GM23338 (cell line): ENCODE data around the gene TRIM71. TPM values are rescaled to one million over a fixed set of nuclear protein-coding genes. Genes with fewer than 3 reads are reported as not detected.
A peak's percentile ranks its signal among the peaks of the same experiment; 100 is the strongest.

Experiments
- ATAC-seq: fragments of 200-7000 bp; cut with Tn5 transposase; 3 replicates; pipeline ENCODE4 v1.9.1; 2020
- DNase-seq: peaks from one replicate; pipeline ENCODE4 v3.0.0-alpha.2; 2015; ENCODE audit warnings: low spot score
- H2AFZ ChIP-seq: fragments of 200-600 bp; sonication (generic); 2 replicates; pipeline ENCODE4 v1.8.0; 2016; ENCODE audit warnings: antibody characterized with exemption, mild to moderate bottlenecking, moderate library complexity
- H3F3A ChIP-seq: fragments of 200-600 bp; sonication (generic); replicated peaks from 2 replicates; pipeline ENCODE4 v1.8.0; 2017; ENCODE audit warnings: antibody characterized with exemption, mixed run types, low read depth
- H3K27ac ChIP-seq: fragments of 200-600 bp; sonication (generic); 2 replicates; pipeline ENCODE4 v1.6.1; 2016; ENCODE audit warnings: low read depth
- H3K27me3 ChIP-seq: fragments of 200-600 bp; sonication (generic); 2 replicates; pipeline ENCODE4 v1.8.0; 2016; ENCODE audit warnings: mild to moderate bottlenecking, mixed run types, moderate library complexity; ENCODE audit not compliant: insufficient read depth
- H3K36me3 ChIP-seq: fragments of 200-600 bp; sonication (generic); 2 replicates; pipeline ENCODE4 v1.8.0; 2016; ENCODE audit warnings: mild to moderate bottlenecking; ENCODE audit not compliant: insufficient read depth
- H3K4me1 ChIP-seq: fragments of 200-600 bp; sonication (generic); 2 replicates; pipeline ENCODE4 v1.8.0; 2016; ENCODE audit warnings: mild to moderate bottlenecking, moderate library complexity; ENCODE audit not compliant: insufficient read depth
- H3K4me2 ChIP-seq: fragments of 200-600 bp; sonication (generic); 2 replicates; pipeline ENCODE4 v1.7.1; 2017; ENCODE audit warnings: mixed run types
- H3K4me3 ChIP-seq: fragments of 200-600 bp; sonication (generic); 2 replicates; pipeline ENCODE4 v1.6.1; 2016; ENCODE audit warnings: mixed run types
- H3K79me2 ChIP-seq: fragments of 200-600 bp; sonication (generic); replicated peaks from 2 replicates; pipeline ENCODE4 v1.8.0; 2017; ENCODE audit warnings: mild to moderate bottlenecking; ENCODE audit not compliant: insufficient read depth
- H3K9me2 ChIP-seq: fragments of 200-600 bp; sonication (generic); 2 replicates; pipeline ENCODE4 v1.8.0; 2017; ENCODE audit not compliant: insufficient read depth
- H4K20me1 ChIP-seq: fragments of 200-600 bp; sonication (generic); replicated peaks from 2 replicates; pipeline ENCODE4 v1.8.0; 2017; ENCODE audit warnings: mild to moderate bottlenecking; ENCODE audit not compliant: insufficient read depth
- H3K27ac Mint-ChIP-seq: 2 replicates; pipeline ENCODE4 v1.8.0; 2020; ENCODE audit warnings: inconsistent platforms, mild to moderate bottlenecking, moderate library complexity, mixed read lengths
- H3K27me3 Mint-ChIP-seq: 3 replicates; pipeline ENCODE4 v1.8.0; 2022; ENCODE audit warnings: low read depth, mild to moderate bottlenecking, moderate library complexity, mixed read lengths, inconsistent platforms; ENCODE audit not compliant: insufficient read depth, poor library complexity
- H3K36me3 Mint-ChIP-seq: 3 replicates; pipeline ENCODE4 v1.8.0; 2021; ENCODE audit warnings: low read depth, mild to moderate bottlenecking, inconsistent platforms, moderate library complexity, mixed read lengths
- H3K4me1 Mint-ChIP-seq: 3 replicates; pipeline ENCODE4 v1.8.0; 2020; ENCODE audit warnings: mild to moderate bottlenecking, inconsistent platforms, mixed read lengths
- H3K4me3 Mint-ChIP-seq: 3 replicates; pipeline ENCODE4 v1.8.0; 2021; ENCODE audit warnings: moderate library complexity, mild to moderate bottlenecking, inconsistent platforms, mixed read lengths
- H3K9me3 Mint-ChIP-seq: 3 replicates; pipeline ENCODE4 v1.8.0; 2020; ENCODE audit warnings: moderate library complexity, mild to moderate bottlenecking, inconsistent platforms, mixed read lengths
- CREB1 ChIP-seq: fragments of 250-450 bp; sonication (Bioruptor Pico); IDR thresholded peaks from 2 replicates; pipeline ENCODE4 v1.5.0; 2020; ENCODE audit warnings: low read depth, mild to moderate bottlenecking, moderate library complexity
- EZH2 ChIP-seq: fragments of 200-600 bp; sonication (generic); IDR thresholded peaks from one replicate; pipeline ENCODE4 v1.8.0; 2017; ENCODE audit warnings: antibody characterized with exemption, mild to moderate bottlenecking, low read depth; ENCODE audit not compliant: unreplicated experiment
- JUNB ChIP-seq: IDR thresholded peaks from one replicate; pipeline ENCODE4 v1.6.1; 2016; ENCODE audit warnings: antibody characterized with exemption; ENCODE audit not compliant: unreplicated experiment
- NANOG ChIP-seq: IDR thresholded peaks from 2 replicates; pipeline ENCODE4 v1.6.1; 2016; ENCODE audit warnings: antibody characterized with exemption, borderline replicate concordance
- POLR2AphosphoS5 ChIP-seq: IDR thresholded peaks from 2 replicates; pipeline ENCODE4 v1.6.1; 2016; ENCODE audit warnings: antibody characterized with exemption, low read depth
- ZNF114 ChIP-seq: fragments of 250-450 bp; sonication (Bioruptor Pico); IDR thresholded peaks from 2 replicates; pipeline ENCODE4 v1.5.0; 2020; ENCODE audit warnings: mild to moderate bottlenecking, moderate library complexity
- ZNF331 ChIP-seq: fragments of 250-450 bp; sonication (Bioruptor Pico); IDR thresholded peaks from 2 replicates; pipeline ENCODE4 v1.5.0; 2020; ENCODE audit warnings: low read depth, mild to moderate bottlenecking, moderate library complexity
- polyA plus RNA-seq: library from polyadenylated mRNA; unstranded; fragments of >200 nt; fragmentation: Nextera tagmentation; extraction: Ambion mirVana; gene quantifications from 2 replicates; pipeline ENCODE4 v1.2.1, GENCODE V29; 2016
- total RNA-seq: library from RNA; depleted of rRNA; stranded (reverse); fragments of >200 nt; shearing (Covaris generic); gene quantifications from 2 replicates; pipeline ENCODE4 v1.2.3, GENCODE V29; 2014
- TF ChIP-seq, protein P1 (sequence below): IDR thresholded peaks from one replicate; pipeline ENCODE4 v1.6.1; 2018; ENCODE audit warnings: antibody characterized with exemption; ENCODE audit not compliant: unreplicated experiment
- TF ChIP-seq, protein P2 (sequence below): fragments of 250-450 bp; sonication (Bioruptor Pico); IDR thresholded peaks from 2 replicates; pipeline ENCODE4 v1.5.0; 2020; ENCODE audit warnings: mild to moderate bottlenecking, moderate library complexity
- TF ChIP-seq, protein P3 (sequence below): IDR thresholded peaks from 2 replicates; pipeline ENCODE4 v1.6.1; 2016; ENCODE audit warnings: antibody characterized with exemption

Gene TRIM71
- total and polyA plus RNA-seq, 2 experiments from 2014 or later, result 71.5 to 346 TPM

DNA sequence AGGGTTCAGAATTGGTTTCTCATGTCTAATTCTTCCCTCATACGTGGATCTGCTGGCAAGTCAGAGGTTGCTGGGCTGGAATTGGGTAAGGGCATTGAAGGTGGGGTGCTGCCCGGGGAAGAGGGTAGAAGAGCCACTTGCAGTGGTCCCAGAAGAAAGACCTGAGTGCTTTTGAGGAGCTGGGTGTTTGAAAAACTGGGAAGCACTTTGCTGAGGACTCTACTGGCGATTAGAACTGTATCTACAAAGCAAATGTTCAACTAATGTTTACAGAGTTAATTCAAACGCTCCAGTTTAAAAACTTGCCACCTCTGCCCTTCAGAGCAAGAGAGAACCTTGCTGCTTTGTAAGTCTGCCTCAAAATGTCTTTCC lies 21.9 kb downstream of the TRIM71 start:
- H3K4me2 ChIP-seq, result peak overlapping the region; percentile 76
- Mint-ChIP-seq H3K4me1 (peaks cover 92% of the 10 kb centered on the region), H3K9me3 (no peaks in the 10 kb centered on the region; the same call in 2 of the 3 replicates), H3K27me3 (peaks cover 49% of the 10 kb centered on the region), H3K4me3 (peak overlapping the region; percentile 73), H3K36me3 (peaks cover 45% of the 10 kb centered on the region), H3K27ac (peak overlapping the region; percentile 97)
- peaks cover 96% of the 10 kb centered on the region for H3K79me2 ChIP-seq
- H2AFZ ChIP-seq, result no peak overlapping the region
- peak overlapping the region; percentile 91 for H3K27ac ChIP-seq
- no peaks in the 10 kb centered on the region for H3K36me3 ChIP-seq
- no peak for ATAC-seq
- H3K9me2 ChIP-seq, result no peaks in the 10 kb centered on the region
- peaks cover 29% of the 10 kb centered on the region for H4K20me1 ChIP-seq
- no peak for TF ChIP-seq CREB1 (CRISPR knock-in tag)
- TF ChIP-seq ZNF114 (CRISPR knock-in tag), result no peak
- TF ChIP-seq ZNF331 (CRISPR knock-in tag), result no peak
- no peak for TF ChIP-seq NANOG
- H3F3A ChIP-seq, result peaks cover 42% of the 10 kb centered on the region
- no peak for DNase-seq
- H3K4me1 ChIP-seq, result peaks cover 84% of the 10 kb centered on the region
- H3K4me3 ChIP-seq, result peak overlapping the region; percentile 27
- H3K27me3 ChIP-seq, result no peaks in the 10 kb centered on the region

DNA sequence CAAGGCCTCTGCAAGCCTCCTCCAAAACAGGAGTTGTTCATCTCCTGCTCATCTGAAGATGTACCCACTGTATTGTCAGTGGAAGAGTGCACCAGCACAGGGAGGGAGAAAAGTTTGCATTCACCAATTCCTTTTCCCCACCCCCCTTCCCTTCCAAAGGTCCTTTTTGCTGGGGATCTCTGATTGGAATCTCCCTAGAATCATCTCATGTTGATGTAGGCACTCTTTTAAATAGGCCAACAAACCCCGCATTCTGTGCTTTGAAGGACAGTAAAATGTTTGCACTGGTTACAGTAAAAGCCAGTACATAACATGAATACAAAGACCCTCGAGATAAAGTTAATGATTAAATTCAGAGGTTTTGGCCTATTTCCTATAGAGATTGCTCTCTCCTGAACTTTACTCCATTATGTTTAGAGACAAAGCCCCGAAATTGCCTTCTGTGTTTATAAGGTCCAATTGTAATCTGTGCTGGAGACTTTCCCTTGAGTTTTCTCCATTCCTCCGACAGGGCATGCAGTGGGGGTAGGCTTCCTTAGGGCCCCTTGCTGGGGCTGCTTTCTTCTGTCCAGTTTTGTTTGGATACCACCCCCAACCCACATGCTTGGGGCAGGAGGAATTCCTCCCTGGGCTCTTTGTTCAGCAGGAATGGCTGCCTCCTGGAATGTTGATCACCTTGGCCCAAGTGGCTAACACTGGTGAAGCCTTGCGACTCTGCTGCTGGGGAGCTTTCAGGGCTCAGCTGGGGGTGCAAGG lies 22.5 kb downstream of the TRIM71 start:
- Mint-ChIP-seq H3K9me3 (no peaks in the 10 kb centered on the region; the same call in 2 of the 3 replicates), H3K27ac (peak overlapping the region; percentile 97), H3K4me1 (peaks cover 92% of the 10 kb centered on the region), H3K36me3 (peaks cover 41% of the 10 kb centered on the region), H3K4me3 (peak overlapping the region; percentile 73), H3K27me3 (peaks cover 53% of the 10 kb centered on the region)
- Histone ChIP-seq H3K4me1 (peaks cover 84% of the 10 kb centered on the region), H3F3A (peaks cover 43% of the 10 kb centered on the region), H3K79me2 (peaks cover 96% of the 10 kb centered on the region), H4K20me1 (peaks cover 35% of the 10 kb centered on the region), H3K4me3 (peak overlapping the region; percentile 31), H2AFZ (no peak overlapping the region), H3K4me2 (peak overlapping the region; percentile 76), H3K27me3 (no peaks in the 10 kb centered on the region), H3K9me2 (no peaks in the 10 kb centered on the region), H3K36me3 (no peaks in the 10 kb centered on the region), H3K27ac (peak overlapping the region; percentile 91)
- peak; percentile 92 for DNase-seq
- ATAC-seq, result peak; percentile 33
- TF ChIP-seq EZH2, result no peak
- TF ChIP-seq, protein P1, sequence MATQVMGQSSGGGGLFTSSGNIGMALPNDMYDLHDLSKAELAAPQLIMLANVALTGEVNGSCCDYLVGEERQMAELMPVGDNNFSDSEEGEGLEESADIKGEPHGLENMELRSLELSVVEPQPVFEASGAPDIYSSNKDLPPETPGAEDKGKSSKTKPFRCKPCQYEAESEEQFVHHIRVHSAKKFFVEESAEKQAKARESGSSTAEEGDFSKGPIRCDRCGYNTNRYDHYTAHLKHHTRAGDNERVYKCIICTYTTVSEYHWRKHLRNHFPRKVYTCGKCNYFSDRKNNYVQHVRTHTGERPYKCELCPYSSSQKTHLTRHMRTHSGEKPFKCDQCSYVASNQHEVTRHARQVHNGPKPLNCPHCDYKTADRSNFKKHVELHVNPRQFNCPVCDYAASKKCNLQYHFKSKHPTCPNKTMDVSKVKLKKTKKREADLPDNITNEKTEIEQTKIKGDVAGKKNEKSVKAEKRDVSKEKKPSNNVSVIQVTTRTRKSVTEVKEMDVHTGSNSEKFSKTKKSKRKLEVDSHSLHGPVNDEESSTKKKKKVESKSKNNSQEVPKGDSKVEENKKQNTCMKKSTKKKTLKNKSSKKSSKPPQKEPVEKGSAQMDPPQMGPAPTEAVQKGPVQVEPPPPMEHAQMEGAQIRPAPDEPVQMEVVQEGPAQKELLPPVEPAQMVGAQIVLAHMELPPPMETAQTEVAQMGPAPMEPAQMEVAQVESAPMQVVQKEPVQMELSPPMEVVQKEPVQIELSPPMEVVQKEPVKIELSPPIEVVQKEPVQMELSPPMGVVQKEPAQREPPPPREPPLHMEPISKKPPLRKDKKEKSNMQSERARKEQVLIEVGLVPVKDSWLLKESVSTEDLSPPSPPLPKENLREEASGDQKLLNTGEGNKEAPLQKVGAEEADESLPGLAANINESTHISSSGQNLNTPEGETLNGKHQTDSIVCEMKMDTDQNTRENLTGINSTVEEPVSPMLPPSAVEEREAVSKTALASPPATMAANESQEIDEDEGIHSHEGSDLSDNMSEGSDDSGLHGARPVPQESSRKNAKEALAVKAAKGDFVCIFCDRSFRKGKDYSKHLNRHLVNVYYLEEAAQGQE, result no peak
- TF ChIP-seq JUNB, result no peak
- TF ChIP-seq, protein P2, sequence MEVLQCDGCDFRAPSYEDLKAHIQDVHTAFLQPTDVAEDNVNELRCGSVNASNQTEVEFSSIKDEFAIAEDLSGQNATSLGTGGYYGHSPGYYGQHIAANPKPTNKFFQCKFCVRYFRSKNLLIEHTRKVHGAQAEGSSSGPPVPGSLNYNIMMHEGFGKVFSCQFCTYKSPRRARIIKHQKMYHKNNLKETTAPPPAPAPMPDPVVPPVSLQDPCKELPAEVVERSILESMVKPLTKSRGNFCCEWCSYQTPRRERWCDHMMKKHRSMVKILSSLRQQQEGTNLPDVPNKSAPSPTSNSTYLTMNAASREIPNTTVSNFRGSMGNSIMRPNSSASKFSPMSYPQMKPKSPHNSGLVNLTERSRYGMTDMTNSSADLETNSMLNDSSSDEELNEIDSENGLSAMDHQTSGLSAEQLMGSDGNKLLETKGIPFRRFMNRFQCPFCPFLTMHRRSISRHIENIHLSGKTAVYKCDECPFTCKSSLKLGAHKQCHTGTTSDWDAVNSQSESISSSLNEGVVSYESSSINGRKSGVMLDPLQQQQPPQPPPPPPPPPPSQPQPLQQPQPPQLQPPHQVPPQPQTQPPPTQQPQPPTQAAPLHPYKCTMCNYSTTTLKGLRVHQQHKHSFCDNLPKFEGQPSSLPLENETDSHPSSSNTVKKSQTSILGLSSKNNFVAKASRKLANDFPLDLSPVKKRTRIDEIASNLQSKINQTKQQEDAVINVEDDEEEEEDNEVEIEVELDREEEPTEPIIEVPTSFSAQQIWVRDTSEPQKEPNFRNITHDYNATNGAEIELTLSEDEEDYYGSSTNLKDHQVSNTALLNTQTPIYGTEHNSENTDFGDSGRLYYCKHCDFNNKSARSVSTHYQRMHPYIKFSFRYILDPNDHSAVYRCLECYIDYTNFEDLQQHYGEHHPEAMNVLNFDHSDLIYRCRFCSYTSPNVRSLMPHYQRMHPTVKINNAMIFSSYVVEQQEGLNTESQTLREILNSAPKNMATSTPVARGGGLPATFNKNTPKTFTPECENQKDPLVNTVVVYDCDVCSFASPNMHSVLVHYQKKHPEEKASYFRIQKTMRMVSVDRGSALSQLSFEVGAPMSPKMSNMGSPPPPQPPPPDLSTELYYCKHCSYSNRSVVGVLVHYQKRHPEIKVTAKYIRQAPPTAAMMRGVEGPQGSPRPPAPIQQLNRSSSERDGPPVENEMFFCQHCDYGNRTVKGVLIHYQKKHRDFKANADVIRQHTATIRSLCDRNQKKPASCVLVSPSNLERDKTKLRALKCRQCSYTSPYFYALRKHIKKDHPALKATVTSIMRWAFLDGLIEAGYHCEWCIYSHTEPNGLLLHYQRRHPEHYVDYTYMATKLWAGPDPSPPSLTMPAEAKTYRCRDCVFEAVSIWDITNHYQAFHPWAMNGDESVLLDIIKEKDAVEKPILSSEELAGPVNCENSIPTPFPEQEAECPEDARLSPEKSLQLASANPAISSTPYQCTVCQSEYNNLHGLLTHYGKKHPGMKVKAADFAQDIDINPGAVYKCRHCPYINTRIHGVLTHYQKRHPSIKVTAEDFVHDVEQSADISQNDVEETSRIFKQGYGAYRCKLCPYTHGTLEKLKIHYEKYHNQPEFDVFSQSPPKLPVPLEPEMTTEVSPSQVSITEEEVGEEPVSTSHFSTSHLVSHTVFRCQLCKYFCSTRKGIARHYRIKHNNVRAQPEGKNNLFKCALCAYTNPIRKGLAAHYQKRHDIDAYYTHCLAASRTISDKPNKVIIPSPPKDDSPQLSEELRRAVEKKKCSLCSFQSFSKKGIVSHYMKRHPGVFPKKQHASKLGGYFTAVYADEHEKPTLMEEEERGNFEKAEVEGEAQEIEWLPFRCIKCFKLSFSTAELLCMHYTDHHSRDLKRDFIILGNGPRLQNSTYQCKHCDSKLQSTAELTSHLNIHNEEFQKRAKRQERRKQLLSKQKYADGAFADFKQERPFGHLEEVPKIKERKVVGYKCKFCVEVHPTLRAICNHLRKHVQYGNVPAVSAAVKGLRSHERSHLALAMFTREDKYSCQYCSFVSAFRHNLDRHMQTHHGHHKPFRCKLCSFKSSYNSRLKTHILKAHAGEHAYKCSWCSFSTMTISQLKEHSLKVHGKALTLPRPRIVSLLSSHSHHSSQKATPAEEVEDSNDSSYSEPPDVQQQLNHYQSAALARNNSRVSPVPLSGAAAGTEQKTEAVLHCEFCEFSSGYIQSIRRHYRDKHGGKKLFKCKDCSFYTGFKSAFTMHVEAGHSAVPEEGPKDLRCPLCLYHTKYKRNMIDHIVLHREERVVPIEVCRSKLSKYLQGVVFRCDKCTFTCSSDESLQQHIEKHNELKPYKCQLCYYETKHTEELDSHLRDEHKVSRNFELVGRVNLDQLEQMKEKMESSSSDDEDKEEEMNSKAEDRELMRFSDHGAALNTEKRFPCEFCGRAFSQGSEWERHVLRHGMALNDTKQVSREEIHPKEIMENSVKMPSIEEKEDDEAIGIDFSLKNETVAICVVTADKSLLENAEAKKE (CRISPR knock-in tag), result no peak; the same call in 1 of the 2 replicates
- TF ChIP-seq NANOG, result peak; percentile 66; the same call in 1 of the 2 replicates
- no peak for TF ChIP-seq POLR2AphosphoS5
- TF ChIP-seq, protein P3, sequence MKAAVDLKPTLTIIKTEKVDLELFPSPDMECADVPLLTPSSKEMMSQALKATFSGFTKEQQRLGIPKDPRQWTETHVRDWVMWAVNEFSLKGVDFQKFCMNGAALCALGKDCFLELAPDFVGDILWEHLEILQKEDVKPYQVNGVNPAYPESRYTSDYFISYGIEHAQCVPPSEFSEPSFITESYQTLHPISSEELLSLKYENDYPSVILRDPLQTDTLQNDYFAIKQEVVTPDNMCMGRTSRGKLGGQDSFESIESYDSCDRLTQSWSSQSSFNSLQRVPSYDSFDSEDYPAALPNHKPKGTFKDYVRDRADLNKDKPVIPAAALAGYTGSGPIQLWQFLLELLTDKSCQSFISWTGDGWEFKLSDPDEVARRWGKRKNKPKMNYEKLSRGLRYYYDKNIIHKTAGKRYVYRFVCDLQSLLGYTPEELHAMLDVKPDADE, result no peak
- TF ChIP-seq ZNF331 (CRISPR knock-in tag), result no peak
- 0 out of 2 replicates have a peak, but pooled peaks have one; percentile 5 for TF ChIP-seq CREB1 (CRISPR knock-in tag)
